Brain microvascular endothelial cell (primary cell): Measurements from ENCODE around the gene TRMT44.

Source experiments
- DNase-seq: peaks from one replicate; pipeline ENCODE4 v3.0.0-alpha.2; 2020
- H3K27ac ChIP-seq: fragments of 250-450 bp; sonication (Bioruptor Pico); 2 replicates; pipeline ENCODE4 v1.5.1; 2020; ENCODE audit warnings: mild to moderate bottlenecking, moderate library complexity
- H3K27me3 ChIP-seq: fragments of 250-450 bp; sonication (Bioruptor Pico); replicated peaks from 2 replicates; pipeline ENCODE4 v1.5.1; 2020; ENCODE audit warnings: mild to moderate bottlenecking
- H3K36me3 ChIP-seq: fragments of 250-450 bp; sonication (Bioruptor Pico); replicated peaks from 2 replicates; pipeline ENCODE4 v1.5.1; 2020; ENCODE audit warnings: mild to moderate bottlenecking
- H3K4me3 ChIP-seq: 2 replicates; pipeline ENCODE4 v1.5.1; 2011; ENCODE audit warnings: low read depth, mild to moderate bottlenecking, control low read depth, low read length, moderate library complexity
- in situ Hi-C: cut with HindIII; loops from 2 replicates; pipeline ENCODE4 v1.10.0; 2017; ENCODE audit warnings: low sequenced_read_pairs, low pct_ligation_motif_present
- TF ChIP-seq, protein P1 (sequence below): IDR thresholded peaks from 2 replicates; pipeline ENCODE4 v1.5.1; 2011; ENCODE audit warnings: low read depth, mild to moderate bottlenecking, moderate library complexity, low read length, control low read depth, inconsistent platforms; ENCODE audit errors: missing control alignments

Gene TRMT44

DNA sequence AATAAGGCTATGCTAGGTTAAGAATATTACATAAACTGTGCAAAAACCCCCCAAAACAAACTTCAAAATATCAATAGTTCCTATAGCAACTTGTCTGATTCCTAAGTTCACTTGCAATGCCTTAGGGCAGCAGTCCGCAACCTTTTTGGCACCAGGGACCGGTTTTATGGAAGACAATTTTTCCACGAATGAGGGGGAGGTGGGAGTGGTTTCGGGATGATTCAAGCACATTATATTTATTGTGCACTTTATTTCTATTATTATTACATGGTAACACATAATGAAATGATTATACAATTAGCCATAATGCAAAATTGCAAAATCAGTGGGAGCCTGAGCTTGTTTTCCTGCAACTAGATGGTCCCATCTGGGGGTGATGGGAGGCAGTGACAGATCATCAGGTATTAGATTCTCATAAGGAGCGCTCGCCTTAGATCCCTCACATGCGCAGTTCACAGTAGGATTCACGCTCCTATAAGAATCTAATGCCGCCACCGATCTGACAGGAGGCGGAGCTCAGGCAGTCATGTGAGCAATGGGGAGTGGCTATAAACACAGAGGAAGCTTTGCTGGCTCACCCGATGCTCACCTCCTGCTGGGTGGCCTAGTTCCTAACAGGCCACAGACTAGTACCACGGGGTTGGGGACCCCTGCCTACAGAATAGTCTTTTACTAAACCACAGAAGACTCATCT is 39.8 kb upstream of the TRMT44 start:
- H3K36me3 ChIP-seq: peaks cover 2% of the 10 kb centered on the region
- H3K27ac ChIP-seq: no peak overlapping the region
- no peak overlapping the region for H3K4me3 ChIP-seq
- no peaks in the 10 kb centered on the region for H3K27me3 ChIP-seq
- TF ChIP-seq, protein P1, sequence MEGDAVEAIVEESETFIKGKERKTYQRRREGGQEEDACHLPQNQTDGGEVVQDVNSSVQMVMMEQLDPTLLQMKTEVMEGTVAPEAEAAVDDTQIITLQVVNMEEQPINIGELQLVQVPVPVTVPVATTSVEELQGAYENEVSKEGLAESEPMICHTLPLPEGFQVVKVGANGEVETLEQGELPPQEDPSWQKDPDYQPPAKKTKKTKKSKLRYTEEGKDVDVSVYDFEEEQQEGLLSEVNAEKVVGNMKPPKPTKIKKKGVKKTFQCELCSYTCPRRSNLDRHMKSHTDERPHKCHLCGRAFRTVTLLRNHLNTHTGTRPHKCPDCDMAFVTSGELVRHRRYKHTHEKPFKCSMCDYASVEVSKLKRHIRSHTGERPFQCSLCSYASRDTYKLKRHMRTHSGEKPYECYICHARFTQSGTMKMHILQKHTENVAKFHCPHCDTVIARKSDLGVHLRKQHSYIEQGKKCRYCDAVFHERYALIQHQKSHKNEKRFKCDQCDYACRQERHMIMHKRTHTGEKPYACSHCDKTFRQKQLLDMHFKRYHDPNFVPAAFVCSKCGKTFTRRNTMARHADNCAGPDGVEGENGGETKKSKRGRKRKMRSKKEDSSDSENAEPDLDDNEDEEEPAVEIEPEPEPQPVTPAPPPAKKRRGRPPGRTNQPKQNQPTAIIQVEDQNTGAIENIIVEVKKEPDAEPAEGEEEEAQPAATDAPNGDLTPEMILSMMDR: no peak
- in situ Hi-C loops: loop anchor here (25.0 kb wide), 1 partner anchor 138 kb away; the partner anchor contains the start of gene HTRA3
- DNase-seq: no peak

DNA sequence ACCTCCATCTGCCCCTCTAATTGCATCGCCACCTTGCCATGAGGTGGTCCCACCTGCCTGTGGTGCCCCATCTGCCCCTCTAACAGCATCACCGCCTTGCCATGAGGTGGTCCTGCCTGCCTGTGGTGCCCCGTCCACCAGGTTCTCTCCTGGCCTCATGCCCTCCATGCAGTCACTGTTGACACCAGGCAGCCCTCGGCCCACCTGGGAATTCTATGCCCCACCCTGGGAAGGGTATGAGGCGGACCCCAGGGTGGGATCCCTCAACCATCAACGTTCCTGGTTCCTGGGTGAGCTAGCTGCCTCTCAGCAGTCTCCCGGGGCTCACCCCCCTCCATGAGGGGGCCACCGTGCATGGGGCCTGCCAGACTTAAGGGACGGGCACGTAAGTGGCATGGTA is 38.9 kb upstream of the TRMT44 start:
- Histone ChIP-seq H3K36me3 (peaks cover 2% of the 10 kb centered on the region), H3K27ac (no peak overlapping the region), H3K4me3 (no peak overlapping the region), H3K27me3 (no peaks in the 10 kb centered on the region)
- DNase-seq: no peak
- in situ Hi-C loops: loop anchor here (25.0 kb wide), 1 partner anchor 139 kb away; the partner anchor contains the start of gene HTRA3
- TF ChIP-seq, protein P1: no peak

DNA sequence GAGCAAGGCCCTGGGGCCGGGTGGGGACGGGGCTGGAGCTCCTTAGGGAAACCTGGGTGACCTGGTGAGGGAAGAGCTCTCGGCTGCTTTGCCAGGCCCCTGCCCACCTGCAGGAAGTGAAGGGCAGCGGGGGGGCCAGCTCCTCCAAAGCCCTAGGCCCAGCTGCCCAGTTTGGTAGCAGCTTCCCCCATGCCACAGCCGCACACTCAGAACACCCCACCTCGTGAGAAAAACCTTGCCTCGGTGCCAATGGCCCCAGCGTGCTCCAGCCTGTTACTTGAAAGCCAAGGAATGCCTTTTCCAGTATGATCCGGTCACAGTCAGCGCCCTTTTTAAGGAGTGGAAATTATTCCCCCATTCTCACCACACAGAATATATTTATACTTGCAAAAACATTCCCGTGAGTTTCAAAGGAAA is 38.4 kb upstream of the TRMT44 start:
- peaks cover 2% of the 10 kb centered on the region for H3K36me3 ChIP-seq
- TF ChIP-seq, protein P1: no peak
- H3K27ac ChIP-seq: no peak overlapping the region
- in situ Hi-C loops: loop anchor here (25.0 kb wide), 1 partner anchor 140 kb away; the partner anchor contains the start of gene HTRA3
- no peak for DNase-seq
- H3K27me3 ChIP-seq: no peaks in the 10 kb centered on the region
- no peak overlapping the region for H3K4me3 ChIP-seq

DNA sequence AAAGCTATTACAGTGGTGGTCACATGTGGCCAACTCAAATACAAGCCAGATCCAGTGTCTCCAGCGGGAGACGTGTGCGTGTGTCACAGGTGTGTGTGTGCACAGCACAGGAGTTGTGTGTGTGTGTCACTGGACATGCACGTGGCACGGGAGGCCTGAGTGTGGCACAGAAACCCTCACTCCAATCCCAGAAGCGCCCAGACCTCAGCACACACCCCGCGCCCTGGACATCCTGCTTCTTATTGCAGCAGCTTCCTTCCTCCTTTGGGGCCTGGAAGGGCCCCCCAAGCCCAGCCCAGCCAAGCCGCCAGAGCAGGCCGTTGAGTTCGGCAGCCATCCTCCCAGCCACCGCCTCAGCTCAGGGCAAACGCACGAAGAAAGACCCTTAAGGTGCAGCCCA is 37.9 kb upstream of the TRMT44 start:
- no peak for DNase-seq
- no peak overlapping the region for H3K27ac ChIP-seq
- TF ChIP-seq, protein P1: no peak
- H3K27me3 ChIP-seq: no peaks in the 10 kb centered on the region
- in situ Hi-C loops: loop anchor here (25.0 kb wide), 1 partner anchor 140 kb away; the partner anchor contains the start of gene HTRA3
- peaks cover 4% of the 10 kb centered on the region for H3K36me3 ChIP-seq
- H3K4me3 ChIP-seq: no peak overlapping the region

DNA sequence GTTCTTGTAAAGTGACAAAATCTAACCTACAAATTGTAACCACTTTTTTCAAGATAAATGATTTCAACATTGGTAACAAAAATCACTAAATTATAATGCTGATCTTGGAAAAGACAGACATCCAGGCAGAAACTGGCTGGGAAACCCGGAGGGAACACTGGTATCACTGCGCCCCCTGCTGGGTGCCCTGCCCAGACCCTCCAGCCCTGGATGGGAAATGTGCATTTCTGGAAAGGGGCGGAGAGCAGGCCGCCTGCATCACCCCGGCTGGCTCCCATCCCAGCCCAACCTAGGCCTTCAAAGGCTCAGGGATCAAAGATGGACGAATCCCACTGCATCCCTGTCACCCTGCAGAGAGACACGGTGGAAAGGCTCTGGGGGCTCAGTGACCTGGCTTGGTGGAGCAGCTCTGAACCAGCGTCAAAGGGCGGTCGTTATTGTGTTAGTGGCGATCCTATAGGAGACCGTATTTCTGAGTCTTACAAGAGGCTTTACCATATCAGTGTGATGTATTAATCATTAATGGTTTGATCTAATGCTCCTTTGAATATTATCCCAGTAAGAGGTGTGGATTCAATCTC is 37.3 kb upstream of the TRMT44 start:
- TF ChIP-seq, protein P1: peak; percentile 97
- in situ Hi-C loops: loop anchor here (25.0 kb wide), 1 partner anchor 141 kb away; the partner anchor contains the start of gene HTRA3
- Histone ChIP-seq H3K4me3 (no peak overlapping the region), H3K36me3 (peaks cover 6% of the 10 kb centered on the region), H3K27ac (no peak overlapping the region), H3K27me3 (no peaks in the 10 kb centered on the region)
- DNase-seq: peak; percentile 77
